IMR-90 (cell line): ENCODE data around the gene NPAS3.

Experiments used
- FOS ChIP-seq: fragments of 150-350 bp; IDR thresholded peaks from 2 replicates; pipeline ENCODE4 v1.6.1; 2016; ENCODE audit warnings: low read depth, low read length
- MAFK ChIP-seq: IDR thresholded peaks from 2 replicates; pipeline ENCODE4 v1.6.1; 2012; ENCODE audit warnings: low read depth, low read length, improper control_type of control experiment
- MAZ ChIP-seq: IDR thresholded peaks from 2 replicates; pipeline ENCODE4 v1.6.1; 2012; ENCODE audit warnings: low read depth, mild to moderate bottlenecking, low read length, improper control_type of control experiment, moderate library complexity, borderline replicate concordance
- MXI1 ChIP-seq: IDR thresholded peaks from 2 replicates; pipeline ENCODE4 v1.6.1; 2012; ENCODE audit warnings: low read depth, mild to moderate bottlenecking, low read length, moderate library complexity, borderline replicate concordance
- POLR2A ChIP-seq: IDR thresholded peaks from 2 replicates; pipeline ENCODE4 v1.6.1; 2012; ENCODE audit warnings: mild to moderate bottlenecking, low read depth, low read length
- RFX5 ChIP-seq: IDR thresholded peaks from 2 replicates; pipeline ENCODE4 v1.8.0; 2012; ENCODE audit warnings: low read depth, mild to moderate bottlenecking, low read length, moderate library complexity
- SMC3 ChIP-seq: fragments of 150-350 bp; IDR thresholded peaks from 2 replicates; pipeline ENCODE4 v1.6.1; 2016; ENCODE audit warnings: low read depth, mild to moderate bottlenecking, antibody characterized with exemption, low read length, moderate library complexity
- TF ChIP-seq, protein P1 (sequence below): conservative IDR thresholded peaks from 2 replicates; pipeline ENCODE4 v1.5.1; 2012; ENCODE audit warnings: mild to moderate bottlenecking, low read depth, low read length, improper control_type of control experiment
- TF ChIP-seq, protein P2 (sequence below): fragments of 150-350 bp; IDR thresholded peaks from 2 replicates; pipeline ENCODE4 v1.6.1; 2016; ENCODE audit warnings: low read depth, mild to moderate bottlenecking, low read length, moderate library complexity, borderline replicate concordance
- TF ChIP-seq, protein P3 (sequence below): fragments of 150-350 bp; IDR thresholded peaks from 2 replicates; pipeline ENCODE4 v1.6.1; 2017; ENCODE audit warnings: mild to moderate bottlenecking, antibody characterized with exemption, low read length, low read depth

DNA sequence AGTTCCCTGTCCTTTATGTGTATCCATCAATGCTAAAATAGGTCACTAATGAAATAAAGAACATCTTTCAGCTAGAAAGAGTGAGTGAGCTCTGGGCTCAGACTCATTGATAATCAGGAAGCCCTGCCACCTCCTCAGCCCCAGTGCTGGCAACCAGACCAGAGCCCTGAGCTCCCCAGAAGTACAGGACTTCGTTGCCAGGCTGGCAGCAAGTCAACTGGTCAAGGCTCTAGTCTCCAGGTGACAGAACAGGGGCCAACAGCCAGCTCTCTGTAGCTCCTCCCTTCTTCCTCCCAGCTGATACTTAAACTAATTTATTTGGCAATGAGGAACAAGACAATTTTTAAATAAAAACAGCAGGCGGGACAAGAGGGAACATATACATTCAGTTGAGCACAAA, 866.9 kb downstream of the NPAS3 start:
- no peak for TF ChIP-seq MXI1
- TF ChIP-seq, protein P1, sequence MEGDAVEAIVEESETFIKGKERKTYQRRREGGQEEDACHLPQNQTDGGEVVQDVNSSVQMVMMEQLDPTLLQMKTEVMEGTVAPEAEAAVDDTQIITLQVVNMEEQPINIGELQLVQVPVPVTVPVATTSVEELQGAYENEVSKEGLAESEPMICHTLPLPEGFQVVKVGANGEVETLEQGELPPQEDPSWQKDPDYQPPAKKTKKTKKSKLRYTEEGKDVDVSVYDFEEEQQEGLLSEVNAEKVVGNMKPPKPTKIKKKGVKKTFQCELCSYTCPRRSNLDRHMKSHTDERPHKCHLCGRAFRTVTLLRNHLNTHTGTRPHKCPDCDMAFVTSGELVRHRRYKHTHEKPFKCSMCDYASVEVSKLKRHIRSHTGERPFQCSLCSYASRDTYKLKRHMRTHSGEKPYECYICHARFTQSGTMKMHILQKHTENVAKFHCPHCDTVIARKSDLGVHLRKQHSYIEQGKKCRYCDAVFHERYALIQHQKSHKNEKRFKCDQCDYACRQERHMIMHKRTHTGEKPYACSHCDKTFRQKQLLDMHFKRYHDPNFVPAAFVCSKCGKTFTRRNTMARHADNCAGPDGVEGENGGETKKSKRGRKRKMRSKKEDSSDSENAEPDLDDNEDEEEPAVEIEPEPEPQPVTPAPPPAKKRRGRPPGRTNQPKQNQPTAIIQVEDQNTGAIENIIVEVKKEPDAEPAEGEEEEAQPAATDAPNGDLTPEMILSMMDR = no peak
- no peak for TF ChIP-seq MAZ
- TF ChIP-seq, protein P2, sequence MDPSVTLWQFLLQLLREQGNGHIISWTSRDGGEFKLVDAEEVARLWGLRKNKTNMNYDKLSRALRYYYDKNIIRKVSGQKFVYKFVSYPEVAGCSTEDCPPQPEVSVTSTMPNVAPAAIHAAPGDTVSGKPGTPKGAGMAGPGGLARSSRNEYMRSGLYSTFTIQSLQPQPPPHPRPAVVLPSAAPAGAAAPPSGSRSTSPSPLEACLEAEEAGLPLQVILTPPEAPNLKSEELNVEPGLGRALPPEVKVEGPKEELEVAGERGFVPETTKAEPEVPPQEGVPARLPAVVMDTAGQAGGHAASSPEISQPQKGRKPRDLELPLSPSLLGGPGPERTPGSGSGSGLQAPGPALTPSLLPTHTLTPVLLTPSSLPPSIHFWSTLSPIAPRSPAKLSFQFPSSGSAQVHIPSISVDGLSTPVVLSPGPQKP = no peak
- TF ChIP-seq SMC3 = no peak
- TF ChIP-seq, protein P3, sequence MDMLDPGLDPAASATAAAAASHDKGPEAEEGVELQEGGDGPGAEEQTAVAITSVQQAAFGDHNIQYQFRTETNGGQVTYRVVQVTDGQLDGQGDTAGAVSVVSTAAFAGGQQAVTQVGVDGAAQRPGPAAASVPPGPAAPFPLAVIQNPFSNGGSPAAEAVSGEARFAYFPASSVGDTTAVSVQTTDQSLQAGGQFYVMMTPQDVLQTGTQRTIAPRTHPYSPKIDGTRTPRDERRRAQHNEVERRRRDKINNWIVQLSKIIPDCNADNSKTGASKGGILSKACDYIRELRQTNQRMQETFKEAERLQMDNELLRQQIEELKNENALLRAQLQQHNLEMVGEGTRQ = no peak
- no peak for TF ChIP-seq MAFK
- TF ChIP-seq POLR2A = no peak
- TF ChIP-seq RFX5 = no peak
- no peak for TF ChIP-seq FOS
